GM12801 (cell line): ENCODE measurements around the gene PRKN.

Experiments
- TF ChIP-seq, protein P1 (sequence below): IDR thresholded peaks from one replicate; pipeline ENCODE4 v1.5.1; 2011; ENCODE audit warnings: control low read depth; ENCODE audit not compliant: insufficient read length; ENCODE audit errors: extremely low read depth

Gene PRKN

GRCh38 chr6:161523362-161523761, 1204.2 kb downstream of the PRKN start:
- TF ChIP-seq, protein P1, sequence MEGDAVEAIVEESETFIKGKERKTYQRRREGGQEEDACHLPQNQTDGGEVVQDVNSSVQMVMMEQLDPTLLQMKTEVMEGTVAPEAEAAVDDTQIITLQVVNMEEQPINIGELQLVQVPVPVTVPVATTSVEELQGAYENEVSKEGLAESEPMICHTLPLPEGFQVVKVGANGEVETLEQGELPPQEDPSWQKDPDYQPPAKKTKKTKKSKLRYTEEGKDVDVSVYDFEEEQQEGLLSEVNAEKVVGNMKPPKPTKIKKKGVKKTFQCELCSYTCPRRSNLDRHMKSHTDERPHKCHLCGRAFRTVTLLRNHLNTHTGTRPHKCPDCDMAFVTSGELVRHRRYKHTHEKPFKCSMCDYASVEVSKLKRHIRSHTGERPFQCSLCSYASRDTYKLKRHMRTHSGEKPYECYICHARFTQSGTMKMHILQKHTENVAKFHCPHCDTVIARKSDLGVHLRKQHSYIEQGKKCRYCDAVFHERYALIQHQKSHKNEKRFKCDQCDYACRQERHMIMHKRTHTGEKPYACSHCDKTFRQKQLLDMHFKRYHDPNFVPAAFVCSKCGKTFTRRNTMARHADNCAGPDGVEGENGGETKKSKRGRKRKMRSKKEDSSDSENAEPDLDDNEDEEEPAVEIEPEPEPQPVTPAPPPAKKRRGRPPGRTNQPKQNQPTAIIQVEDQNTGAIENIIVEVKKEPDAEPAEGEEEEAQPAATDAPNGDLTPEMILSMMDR = no peak

GRCh38 chr6:161522276-161522675, 1205.3 kb downstream of the PRKN start:
- TF ChIP-seq, protein P1 = no peak

DNA sequence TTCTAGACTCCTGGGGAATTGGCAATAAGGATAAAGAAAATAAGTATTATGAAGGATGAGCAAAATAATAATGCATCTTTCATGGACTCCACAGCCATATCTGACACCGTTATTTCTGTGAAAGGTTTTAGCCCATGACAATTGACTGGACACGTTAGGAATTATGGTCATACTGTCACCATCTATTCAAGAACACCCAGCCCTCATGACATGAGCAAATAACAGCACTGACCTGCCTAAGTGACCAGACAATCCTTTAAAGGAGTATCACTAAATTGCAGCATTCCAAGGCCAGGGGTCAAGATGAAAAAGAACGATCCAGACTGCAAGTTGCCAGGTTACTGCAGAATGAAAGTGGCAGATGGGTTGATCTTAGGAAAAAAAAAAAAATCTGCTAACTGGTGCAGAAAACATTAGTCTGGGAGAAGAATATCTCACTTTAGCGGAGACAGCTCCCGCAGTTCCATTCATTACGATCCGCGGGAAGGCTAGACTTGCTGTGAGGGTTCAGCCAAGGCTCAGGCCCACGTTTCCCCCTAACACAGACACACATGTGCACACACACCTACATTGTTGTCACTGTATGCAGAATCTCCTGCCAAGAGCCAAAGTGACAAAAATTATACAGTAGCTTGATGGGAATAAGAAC, 1216.0 kb downstream of the PRKN start:
- TF ChIP-seq, protein P1 = no peak

DNA sequence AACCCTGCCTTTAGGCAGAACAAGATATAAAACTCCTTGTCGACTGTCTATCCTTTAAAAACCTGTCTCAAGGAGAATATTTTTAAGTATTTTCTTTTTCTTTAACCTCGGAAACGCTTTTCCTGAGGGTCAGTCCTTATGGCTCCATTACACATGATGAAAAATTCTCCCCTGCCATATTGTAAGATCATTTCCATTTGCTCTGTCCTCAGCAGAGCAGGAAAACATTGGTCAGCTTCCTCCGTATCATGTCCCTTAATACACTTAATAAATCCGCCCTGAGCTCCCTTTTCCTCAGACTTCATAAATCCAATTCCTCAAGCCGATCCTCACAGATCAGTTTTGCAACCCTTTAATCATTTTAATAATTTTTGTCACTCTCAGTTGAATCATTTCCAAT, 1219.2 kb downstream of the PRKN start:
- TF ChIP-seq, protein P1 = no peak

- TF ChIP-seq, protein P1 = no peak
These were observed 1220.2 kb downstream of the PRKN start for GRCh38 chr6:161507375-161507774.

DNA sequence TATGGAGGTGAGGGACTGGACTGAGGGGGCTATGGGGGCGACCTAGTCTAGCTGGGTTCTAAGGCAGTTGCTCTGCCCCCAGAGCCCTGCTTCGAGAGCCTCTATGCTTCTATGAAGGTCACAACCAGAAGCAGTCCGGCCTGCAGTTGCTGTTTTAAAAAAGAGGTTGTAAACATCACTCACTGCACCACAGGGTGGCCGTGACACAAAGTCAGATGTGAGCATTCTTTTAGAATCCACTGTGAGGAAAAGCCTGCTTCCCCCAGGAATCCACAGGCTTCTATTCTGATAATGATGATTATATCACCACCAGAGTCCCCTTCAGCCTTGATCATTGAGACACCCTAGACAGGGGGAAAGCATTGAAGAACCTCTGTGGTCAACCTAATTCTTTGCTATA, 1224.0 kb downstream of the PRKN start:
- TF ChIP-seq, protein P1 = no peak

DNA sequence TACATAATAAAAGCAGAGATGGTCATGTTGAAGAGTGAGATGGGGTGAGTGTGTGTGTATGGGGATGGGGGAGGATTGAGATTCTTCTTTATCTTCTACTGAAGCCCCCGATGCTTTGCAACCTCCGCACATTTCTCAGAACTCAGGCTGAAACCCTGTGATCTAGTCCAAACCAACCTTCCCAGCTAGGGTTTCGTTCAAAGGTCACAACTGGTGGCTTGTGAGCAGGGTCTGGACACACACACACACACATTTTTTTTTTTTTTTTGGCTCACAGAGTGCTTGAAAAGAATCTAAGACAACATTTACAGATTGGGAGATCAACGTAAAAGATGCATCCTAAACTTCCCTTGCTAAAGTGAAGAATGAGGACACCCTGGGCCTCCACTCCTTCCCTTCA, 1228.7 kb downstream of the PRKN start:
- TF ChIP-seq, protein P1 = no peak
